ENCODE data around the gene CGAS. TPM values are rescaled to one million over a fixed set of nuclear protein-coding genes. Genes with fewer than 3 reads are reported as not detected.
"Not testable (repeated sequence)": the region's sequence is repeated elsewhere in the genome, so short reads cannot be mapped to it uniquely, and the experiment has no call there.

CGAS gene
- 0.81 TPM for total RNA-seq
- long read RNA-seq = 0 reads

DNA sequence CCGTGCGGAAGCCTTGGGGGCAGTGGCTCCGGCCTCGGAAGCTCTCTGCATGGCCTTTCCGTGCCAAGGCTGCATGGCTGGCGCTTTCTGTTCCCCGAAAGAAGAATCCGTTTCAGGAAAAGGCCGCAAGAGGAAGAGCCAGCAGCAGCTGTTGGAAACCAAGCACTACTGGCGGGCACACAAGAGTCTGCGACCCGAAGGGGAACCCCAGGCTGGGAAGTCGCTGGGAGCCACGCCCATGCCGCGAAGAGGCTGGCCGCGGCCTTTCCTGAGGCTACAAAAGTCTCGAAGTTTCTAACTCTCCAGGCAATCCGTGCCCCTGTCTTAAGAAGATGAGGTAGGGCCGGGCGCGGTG is at the start of gene CGAS:
Gene CGAS (minus strand): TSS at position 191 of the 355 bp plus-strand sequence. CDS start 116 bp downstream, at position 75.
- DNase-seq = peak; percentile 91
- ATAC-seq (ENCODE audit: poor library complexity) = peak; percentile 93
- intact Hi-C loops (cut with DNase I) = no loop called here

DNA sequence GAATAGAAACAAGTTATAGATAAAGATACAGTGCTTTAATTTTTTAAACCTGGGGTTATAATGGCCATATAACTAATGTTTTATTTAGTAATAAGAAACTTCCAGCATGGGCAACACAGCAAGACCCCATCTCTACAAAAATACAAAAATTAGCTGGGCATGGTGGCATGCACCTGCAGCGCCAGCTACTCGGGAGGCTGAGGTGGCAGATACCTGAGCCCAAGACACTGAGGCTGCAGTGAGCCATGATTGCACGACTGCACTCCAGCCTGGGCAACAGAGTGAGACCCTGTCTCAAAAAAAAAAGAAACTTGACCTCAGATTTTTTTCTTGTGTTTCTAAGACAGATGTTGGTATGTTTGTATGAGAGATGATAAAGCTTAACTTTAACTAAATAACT is 45.8 kb upstream of the CGAS start:
- intact Hi-C loops (cut with DNase I) = no loop called here
- ATAC-seq (ENCODE audit: poor library complexity) (no peak), DNase-seq (no peak)

DNA sequence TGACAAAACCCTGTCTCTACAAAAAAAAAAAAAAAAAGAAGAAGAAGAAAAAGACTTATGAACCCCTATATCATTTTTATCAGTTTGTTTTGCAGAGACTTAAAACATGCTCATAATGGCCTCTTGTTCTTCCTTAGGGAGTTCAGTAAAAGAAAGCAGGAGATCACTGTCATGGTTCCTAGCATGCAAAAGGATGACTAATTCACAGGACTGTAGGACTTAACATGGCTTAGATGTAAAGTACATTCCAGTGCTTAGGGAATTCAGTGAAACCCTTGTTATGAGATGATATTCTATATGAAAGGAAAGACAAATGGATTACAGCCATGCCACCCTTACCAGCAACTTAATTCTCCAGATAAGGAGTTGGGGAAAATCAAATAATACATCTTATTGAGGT is 39.3 kb upstream of the CGAS start:
- DNase-seq (no peak), ATAC-seq (ENCODE audit: poor library complexity) (no peak)
- intact Hi-C loops (cut with DNase I) = no loop called here

DNA sequence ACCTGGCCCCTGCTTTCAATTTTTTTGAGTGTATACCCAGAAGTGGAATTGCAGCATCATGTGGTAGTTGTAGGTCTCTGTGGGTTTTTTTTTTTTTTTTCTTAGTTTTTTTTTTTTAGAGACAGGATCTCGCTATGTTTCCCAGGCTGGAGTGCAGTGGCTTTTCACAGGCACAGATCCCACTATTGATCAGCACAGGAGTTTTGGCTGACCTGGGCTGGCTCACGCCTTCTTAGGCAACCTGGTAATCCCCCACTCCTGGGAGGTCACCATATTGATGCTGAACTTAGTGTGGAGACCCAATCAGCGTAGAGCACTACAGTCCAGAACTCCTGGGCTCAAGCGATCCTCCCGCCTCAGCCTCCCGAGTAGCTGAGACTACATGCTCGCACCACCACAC is 35.4 kb upstream of the CGAS start:
- intact Hi-C loops (cut with DNase I) = no loop called here

DNA sequence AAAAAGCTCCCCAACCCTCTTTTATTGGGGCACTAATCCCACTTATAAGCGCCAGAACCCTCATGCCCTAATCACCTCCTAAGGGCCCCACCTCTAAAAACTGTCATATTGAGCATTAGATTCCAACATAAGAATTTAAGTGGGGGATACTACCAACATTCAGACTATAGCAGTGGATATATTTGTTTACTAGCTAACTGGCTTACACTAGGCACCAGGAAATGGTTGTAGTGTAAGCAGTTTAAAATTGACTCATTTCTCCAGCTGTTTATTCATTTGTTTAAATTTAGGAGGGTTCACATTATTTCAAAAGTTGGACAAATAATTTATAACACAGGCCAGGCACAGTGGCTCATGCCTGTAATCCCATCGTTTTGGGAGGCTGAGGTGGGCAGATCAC is 32.3 kb upstream of the CGAS start:
- no peak for ATAC-seq (ENCODE audit: poor library complexity)
- intact Hi-C loops (cut with DNase I) = no loop called here

More for the DNA sequence above, 35.4 kb upstream of the CGAS start:
- ATAC-seq (ENCODE audit: poor library complexity) = no peak
- no peak for DNase-seq

DNA sequence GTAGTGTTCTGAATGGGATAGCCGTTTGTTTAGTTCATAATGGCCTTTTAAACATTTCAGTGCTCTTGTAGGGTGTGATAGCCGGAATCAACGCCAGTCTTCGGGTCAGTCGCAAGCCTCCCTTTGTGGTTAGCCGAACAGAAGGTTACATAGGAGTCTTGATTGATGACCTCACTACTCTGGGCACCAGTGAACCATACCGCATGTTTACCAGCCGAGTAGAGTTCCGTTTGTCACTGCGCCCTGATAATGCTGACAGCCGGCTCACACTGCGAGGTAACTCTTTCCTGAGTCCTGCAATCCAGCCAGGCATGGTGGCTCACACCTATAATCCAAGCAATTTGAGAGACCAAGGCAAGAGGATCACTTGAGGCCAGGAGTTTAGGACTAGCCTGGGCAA is 29.9 kb upstream of the CGAS start:
- intact Hi-C loops (cut with DNase I) = no loop called here
- DNase-seq = no peak
- no peak for ATAC-seq (ENCODE audit: poor library complexity)

More for the DNA sequence above, 32.3 kb upstream of the CGAS start:
- DNase-seq = no peak

DNA sequence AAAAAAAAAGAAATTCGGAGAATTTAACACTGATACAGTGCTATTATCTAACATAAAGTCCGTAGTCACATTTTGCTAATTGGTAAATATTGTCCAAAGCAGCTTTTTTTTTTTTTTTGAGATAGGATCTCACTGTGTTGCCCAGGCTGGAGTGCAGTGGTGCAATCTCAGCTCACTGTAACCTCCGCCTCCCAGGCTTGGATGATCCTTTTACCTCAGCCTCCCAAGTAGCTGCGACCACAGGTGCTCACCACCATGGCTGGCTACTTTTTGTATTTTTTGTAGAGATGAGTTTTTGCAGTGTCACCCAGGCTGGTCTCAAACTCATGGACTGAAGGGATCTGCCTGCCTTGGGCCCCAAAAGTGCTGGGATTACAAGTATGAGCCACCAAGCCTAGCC is 25.3 kb upstream of the CGAS start:
- intact Hi-C loops (cut with DNase I) = no loop called here
- no peak for ATAC-seq (ENCODE audit: poor library complexity)
- DNase-seq = no peak

DNA sequence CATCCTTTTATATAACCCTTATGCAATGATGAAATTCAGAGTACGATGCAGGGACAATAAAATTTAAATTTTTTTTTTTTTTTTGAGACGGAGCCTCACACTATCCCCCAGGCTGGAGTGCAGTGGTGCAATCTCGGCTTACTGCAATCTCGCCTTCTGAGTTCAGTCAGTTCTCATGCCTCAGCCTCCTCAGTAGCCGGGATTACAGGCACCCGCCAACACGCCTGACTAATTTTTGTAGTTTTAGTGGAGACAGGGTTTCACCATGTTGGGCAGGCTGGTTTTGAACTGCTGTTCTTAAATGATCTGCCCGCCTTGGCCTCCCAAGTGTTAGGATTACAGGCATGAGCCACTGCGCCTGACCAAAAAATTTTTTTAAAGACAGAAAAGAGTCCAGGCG is 24.6 kb upstream of the CGAS start:
- no peak for ATAC-seq (ENCODE audit: poor library complexity)
- DNase-seq = no peak

DNA sequence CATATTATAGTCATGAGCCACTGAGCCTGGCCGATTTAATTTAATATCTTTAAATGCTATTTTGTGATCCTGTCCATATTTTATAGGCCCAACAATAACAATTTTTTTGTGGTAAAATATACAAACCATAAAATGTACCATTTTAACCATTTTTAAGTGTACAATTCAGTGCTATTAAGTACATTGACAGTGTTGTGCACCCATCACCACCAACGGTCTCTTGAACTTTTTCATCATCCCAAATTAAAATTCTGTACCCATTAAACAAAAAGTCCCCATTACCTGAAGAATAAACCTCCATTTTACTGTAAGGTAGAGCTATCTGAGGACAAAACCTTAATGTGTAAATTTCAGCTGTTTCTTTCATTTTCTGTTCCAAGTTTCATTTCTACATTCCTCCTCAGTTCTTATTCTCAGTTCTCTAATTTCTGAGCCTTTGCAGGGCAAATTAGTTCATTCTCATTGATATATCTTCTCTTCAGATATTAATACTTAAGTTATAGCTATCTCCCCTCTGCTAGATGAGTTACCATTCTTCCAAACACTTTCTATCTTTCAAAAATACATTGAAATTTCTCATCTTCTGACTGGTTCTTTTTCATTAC is 19.7 kb upstream of the CGAS start:
- ATAC-seq (ENCODE audit: poor library complexity) (no peak), DNase-seq (no peak)
- intact Hi-C loops (cut with DNase I) = no loop called here

More for the DNA sequence above, 24.6 kb upstream of the CGAS start:
- intact Hi-C loops (cut with DNase I) = no loop called here

DNA sequence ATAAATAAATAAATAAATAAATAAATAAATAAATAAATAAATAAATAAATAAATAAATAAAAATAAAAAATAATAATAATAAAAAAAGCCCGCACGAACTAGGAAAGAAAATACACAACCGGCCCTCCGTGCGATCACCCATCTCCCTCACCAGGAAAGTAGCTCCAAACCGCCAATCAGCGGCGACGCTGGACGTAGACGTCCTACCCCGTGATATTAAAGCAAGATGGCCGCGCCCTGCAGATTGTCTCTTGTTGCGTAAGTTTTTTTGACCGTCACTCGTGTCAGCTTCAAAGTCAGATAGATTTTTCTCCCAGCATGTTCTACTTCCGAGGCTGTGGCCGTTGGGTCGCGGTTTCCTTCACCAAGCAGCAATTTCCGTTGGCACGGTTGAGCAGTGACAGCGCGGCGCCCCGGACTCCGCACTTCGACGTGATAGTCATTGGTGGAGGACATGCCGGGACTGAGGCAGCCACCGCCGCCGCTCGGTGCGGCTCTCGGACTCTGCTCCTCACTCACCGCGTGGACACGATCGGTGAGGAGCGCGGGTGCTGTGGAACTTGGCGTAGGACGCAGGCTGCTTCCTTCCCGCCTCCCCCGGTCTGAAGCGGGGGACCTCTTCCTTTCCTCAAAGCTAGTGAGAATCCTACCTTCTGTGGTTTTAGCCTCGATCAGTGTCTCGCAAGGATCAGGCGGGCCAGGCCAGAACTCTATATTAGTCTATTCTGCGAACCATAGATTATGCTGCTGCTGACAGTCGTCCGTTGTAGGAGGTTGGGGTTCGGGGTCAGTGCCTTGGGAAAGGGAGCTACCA is 9.6 kb upstream of the CGAS start, which contains the start of gene MTO1:
Gene MTO1 (plus strand): TSS at position 201 of the 814 bp plus-strand sequence. CDS start 118 bp downstream, at position 319.
- intact Hi-C loops (cut with DNase I) = no loop called here
- peak; percentile 99 for ATAC-seq (ENCODE audit: poor library complexity)
- peak; percentile 95 for DNase-seq

DNA sequence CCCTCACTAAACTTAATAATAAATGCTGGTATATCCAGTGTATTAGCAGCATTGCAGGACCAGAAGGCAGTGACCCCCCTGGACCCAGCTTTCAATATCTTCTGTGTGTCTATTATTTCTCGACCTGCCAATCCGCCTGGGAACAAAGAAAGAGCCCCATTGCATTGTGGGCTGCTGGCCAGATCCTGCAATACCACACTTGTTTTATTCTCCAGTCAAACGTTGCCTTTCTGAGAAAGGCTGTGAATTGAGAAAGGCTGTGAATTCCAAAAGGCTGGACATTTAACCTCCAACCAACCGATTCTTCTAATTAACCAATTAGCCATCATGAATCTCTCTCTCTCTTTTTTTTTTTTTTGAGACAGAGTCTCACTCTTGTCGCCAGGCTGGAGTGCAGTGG is 8.0 kb upstream of the CGAS start:
- intact Hi-C loops (cut with DNase I) = no loop called here
- ATAC-seq (ENCODE audit: poor library complexity) (no peak), DNase-seq (no peak)

DNA sequence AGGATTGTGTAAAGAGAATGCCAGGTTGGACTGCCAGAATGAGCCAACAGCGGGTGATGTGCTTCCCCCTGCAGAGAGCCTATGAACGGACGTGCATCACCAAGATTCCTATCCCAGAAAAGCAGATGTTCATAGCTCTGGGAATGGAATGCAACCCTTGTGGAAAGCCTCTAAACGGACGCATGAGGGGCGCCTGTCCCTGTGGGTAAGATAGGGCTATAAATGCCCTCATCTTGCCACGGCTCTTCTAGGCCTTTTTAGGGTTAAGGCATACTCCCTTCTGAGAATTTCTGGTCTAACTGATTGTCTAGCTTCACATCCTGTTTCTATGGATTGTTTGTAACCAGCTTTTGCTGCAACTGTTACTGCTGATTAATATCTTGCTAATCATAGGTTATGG is 7.4 kb upstream of the CGAS start:
- ATAC-seq (ENCODE audit: poor library complexity); intact Hi-C loops (cut with DNase I); DNase-seq: not testable (repeated sequence)

DNA sequence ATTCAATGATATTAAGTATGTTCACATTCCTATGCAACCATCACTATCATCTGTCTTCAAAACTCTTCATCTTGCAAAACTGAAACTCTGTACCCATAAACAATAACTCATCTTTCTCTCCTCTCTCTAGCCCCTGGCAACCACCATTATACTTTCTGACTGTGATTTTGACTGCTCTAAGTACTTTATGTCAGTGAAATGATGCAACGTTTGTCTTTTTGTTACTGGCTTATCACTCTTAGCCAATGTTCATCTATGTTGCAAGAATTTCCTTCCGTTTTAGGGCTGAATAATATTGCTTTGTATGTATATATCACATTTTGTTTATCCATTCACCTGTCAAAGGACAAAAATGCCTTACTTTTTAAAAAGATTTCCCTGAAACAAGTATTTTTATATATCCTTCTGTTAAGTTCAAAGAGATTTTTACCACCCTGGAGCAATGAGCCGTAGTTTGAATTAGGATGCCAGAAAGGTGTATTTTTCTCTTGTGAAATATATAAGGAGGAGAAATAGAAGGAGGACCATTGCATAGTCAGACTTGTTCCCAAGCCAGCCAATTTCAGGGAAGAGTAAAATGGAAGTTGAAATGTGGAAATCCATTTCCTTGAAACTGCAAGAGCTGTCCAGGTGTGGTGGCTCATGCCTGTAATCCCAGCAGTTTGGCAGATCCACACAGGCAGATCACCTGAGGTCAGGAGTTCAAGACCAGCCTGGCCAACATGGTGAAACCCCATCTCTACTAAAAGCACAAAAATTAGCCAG is 4.0 kb upstream of the CGAS start:
- intact Hi-C loops (cut with DNase I) = no loop called here
- DNase-seq (no peak), ATAC-seq (ENCODE audit: poor library complexity) (no peak)

DNA sequence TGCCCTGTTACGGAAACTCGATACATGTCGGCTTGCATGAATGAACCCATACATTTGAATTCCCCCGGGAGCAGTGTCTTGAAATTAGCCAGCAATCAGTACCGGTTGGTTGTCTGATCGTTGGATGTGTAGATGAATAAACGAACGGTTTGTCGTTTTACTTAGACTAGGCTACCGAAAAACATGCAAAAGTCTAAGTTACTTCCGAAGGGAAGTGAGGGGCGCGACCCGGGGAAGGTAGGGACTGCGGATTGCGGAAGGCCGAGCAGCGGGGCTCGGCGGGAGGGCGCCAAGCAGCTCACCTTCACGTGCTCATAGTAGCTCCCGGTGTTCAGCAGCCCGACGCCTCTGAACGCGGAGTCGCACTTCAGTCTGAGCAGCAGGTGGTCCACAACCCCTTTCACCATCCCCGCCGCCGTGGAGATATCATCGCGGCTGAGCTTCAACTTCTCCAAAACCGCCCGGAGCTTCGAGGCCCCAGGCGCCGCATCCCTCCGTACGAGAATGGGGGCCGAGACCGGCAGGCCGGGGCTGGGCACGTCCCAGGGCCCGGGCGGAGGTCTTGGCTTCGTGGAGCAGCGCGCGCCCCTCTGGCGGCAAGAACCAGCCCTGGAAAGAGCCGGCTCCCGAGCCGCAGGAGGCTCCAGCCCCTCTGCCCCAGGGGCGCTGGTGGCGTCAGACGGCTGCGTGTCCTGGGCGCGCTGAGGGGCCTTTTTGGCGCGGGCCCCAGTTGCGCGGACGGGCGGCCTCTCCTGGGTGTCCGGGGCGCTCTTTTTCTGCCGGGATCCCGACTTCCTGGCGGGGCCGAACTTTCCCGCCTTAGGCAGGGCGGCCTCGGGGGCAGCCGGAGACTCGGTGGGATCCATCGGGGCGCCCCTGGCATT is 632 bp downstream of the CGAS start:
- intact Hi-C loops (cut with DNase I) = no loop called here
- DNase-seq (peak; percentile 68), ATAC-seq (ENCODE audit: poor library complexity) (peak; percentile 78)

DNA sequence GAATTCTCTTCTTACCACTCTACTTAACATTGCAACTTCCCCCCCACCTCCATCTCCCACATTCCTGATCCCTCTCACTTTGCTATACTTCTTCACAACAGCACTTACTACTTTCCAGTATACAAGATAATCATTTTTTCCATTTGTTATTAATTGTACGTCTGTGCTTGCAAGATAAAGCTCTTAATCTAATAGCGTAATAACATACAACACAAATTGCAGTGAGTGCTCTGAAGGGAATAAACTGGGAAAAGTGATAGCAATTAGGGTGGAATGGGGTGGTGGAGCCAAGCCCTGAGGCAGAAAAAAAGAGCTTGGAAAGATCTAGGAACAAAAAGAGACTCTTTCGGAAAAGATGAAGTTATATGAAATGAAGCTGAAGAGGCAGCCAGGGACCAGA is 8.5 kb downstream of the CGAS start:
- intact Hi-C loops (cut with DNase I) = no loop called here
- no peak for DNase-seq

DNA sequence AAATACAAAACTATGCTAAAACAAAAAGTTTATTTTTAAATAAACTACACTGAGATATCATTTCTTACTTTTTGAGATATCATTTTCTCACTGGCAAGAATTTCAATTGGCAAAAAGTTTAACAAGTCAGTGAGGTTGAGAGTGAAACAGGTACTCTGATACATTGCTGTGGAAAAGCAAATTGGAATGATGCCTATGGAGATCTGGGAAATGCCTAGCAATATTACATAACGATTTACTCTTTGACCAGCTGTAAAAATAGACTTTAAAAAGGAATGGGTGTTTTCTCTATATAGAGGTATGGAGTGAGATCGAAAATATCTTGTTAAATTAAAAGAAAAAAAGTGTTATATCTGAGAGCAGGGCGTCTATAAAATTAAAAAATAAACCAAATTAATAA is 16.9 kb downstream of the CGAS start:
- no peak for ATAC-seq (ENCODE audit: poor library complexity)
- DNase-seq = no peak
- intact Hi-C loops (cut with DNase I) = no loop called here

More for the DNA sequence above, 8.5 kb downstream of the CGAS start:
- no peak for ATAC-seq (ENCODE audit: poor library complexity)

DNA sequence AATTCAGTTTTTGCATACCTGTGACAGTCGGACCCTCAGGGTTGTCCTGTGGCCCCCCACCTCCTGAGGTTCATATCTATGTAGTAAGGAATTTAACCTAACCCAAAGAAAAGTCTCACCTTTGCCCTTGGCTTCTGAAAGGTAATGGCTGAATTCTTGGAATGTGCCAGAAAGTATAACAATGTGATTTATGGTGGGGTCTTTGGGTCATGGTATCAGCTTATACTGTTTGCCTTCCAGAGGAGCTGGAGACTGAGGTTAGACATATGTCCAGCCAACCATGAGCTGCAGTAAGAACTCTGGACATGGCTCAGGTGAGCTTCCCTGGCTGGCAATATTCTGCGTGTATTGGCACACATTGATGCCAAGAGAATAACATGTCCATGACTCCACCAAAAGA is 30.6 kb downstream of the CGAS start:
- DNase-seq (no peak), ATAC-seq (ENCODE audit: poor library complexity) (no peak)
- intact Hi-C loops (cut with DNase I) = no loop called here

DNA sequence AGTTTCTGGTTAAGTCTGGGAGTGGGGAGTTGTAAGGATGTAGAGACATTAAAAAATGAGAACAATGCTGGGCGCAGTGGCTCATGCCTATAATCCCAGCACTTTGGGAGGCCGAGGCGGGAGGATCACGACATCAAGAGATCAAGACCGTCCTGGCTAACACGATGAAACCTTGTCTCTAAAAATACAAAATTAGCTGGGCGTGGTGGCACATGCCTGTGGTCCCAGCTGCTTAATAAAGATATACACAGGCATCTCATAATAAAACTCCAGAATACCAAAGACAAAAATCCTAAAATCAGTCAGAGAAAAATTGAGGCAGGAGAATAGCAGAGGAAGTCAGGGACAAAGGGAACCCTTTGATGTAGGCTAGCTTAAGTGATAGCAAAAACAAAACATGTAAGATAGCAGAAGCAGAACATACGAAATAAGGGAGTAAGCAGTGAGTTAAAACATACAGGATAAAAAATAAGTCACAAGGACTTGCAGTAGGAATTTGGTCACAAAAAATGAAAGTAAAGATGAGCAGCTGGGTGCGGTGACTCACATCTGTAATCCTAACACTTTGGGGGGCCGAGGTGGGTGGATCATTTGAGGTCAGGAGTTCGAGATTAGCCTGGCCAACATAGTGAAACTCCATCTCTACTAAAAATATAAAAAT is 33.9 kb downstream of the CGAS start:
- ATAC-seq (ENCODE audit: poor library complexity) = no peak
- intact Hi-C loops (cut with DNase I) = no loop called here
- DNase-seq = no peak
